K562 (cell line): Measurements from ENCODE around the gene TAS2R41. TPM values are rescaled to one million over a fixed set of nuclear protein-coding genes. Genes with fewer than 3 reads are reported as not detected.

Experiments
- BDP1 ChIP-seq: IDR thresholded peaks from 3 replicates; pipeline ENCODE4 v1.6.1; 2011; ENCODE audit not compliant: insufficient read length, insufficient read depth
- CBFA2T3 ChIP-seq: fragments of 450-650 bp; IDR thresholded peaks from 2 replicates; pipeline ENCODE4 v1.6.1; 2017
- CREB3 ChIP-seq: fragments of 450-650 bp; conservative IDR thresholded peaks from 2 replicates; pipeline ENCODE4 v1.6.1; 2016; ENCODE audit warnings: missing genetic modification characterization, low read depth, mild to moderate bottlenecking, missing compliant biosample characterization, moderate library complexity
- DACH1 ChIP-seq: fragments of 450-650 bp; IDR thresholded peaks from 2 replicates; pipeline ENCODE4 v1.6.1; 2018; ENCODE audit not compliant: partially characterized antibody
- HOMEZ ChIP-seq: fragments of 250-450 bp; sonication (Bioruptor Pico); IDR thresholded peaks from 2 replicates; pipeline ENCODE4 v1.4.0; 2020; ENCODE audit warnings: mild to moderate bottlenecking, moderate library complexity
- ID3 ChIP-seq, 2 experiments: fragments of 250-450 bp in 1 of 2; fragments of 450-650 bp in 1 of 2; sonication (Bioruptor Pico) in 1 of 2; IDR thresholded peaks; 2 replicates each; pipeline versions ENCODE4 v1.6.1 to v1.8.0; 2016 to 2021; ENCODE audit warnings: mild to moderate bottlenecking in 2 of 2, moderate library complexity in 2 of 2, missing compliant biosample characterization in 1 of 2, missing genetic modification characterization in 1 of 2
- KAT8 ChIP-seq: fragments of 450-650 bp; IDR thresholded peaks from 2 replicates; pipeline ENCODE4 v1.6.1; 2016; ENCODE audit warnings: low read depth, mild to moderate bottlenecking
- KLF16 ChIP-seq: IDR thresholded peaks from 2 replicates; pipeline ENCODE4 v1.6.1; 2016; ENCODE audit warnings: antibody characterized with exemption
- MNT ChIP-seq, 2 experiments: fragments of 450-650 bp; conservative IDR thresholded peaks; 2 replicates each; pipeline ENCODE4 v1.6.1; 2017; ENCODE audit warnings: mild to moderate bottlenecking in 2 of 2, moderate library complexity in 2 of 2
- MTA1 ChIP-seq: fragments of 450-650 bp; IDR thresholded peaks from 2 replicates; pipeline ENCODE4 v1.6.1; 2017; ENCODE audit warnings: borderline replicate concordance
- PML ChIP-seq: IDR thresholded peaks from 2 replicates; pipeline ENCODE4 v1.6.1; 2012; ENCODE audit warnings: low read length, inconsistent platforms
- POLR2AphosphoS5 ChIP-seq: IDR thresholded peaks from 2 replicates; pipeline ENCODE4 v1.6.1; 2011; ENCODE audit warnings: mild to moderate bottlenecking, low read depth, low read length, moderate library complexity; ENCODE audit not compliant: control insufficient read depth, insufficient read depth
- POLR3A ChIP-seq: IDR thresholded peaks from 2 replicates; pipeline ENCODE4 v1.6.1; 2011; ENCODE audit warnings: borderline replicate concordance, mild to moderate bottlenecking, moderate library complexity; ENCODE audit not compliant: insufficient read length, insufficient read depth; ENCODE audit errors: extremely low read depth
- PTBP1 ChIP-seq: fragments of 200-400 bp; formaldehyde crosslinking; IDR thresholded peaks from 2 replicates; pipeline ENCODE4 v1.6.1; 2017; ENCODE audit warnings: low read depth, low read length
- TCF7 ChIP-seq: sonication (generic); IDR thresholded peaks from 2 replicates; pipeline ENCODE4 v1.6.1; 2016; ENCODE audit warnings: antibody characterized with exemption, borderline replicate concordance
- TEAD2 ChIP-seq: fragments of 450-650 bp; IDR thresholded peaks from 2 replicates; pipeline ENCODE4 v1.6.1; 2016; ENCODE audit warnings: missing genetic modification characterization, control low read depth, missing compliant biosample characterization
- ZBTB5 ChIP-seq: fragments of 450-650 bp; IDR thresholded peaks from 2 replicates; pipeline ENCODE4 v1.6.1; 2017; ENCODE audit warnings: antibody characterized with exemption
- ZNF445 ChIP-seq: fragments of 250-450 bp; sonication (Bioruptor Pico); IDR thresholded peaks from 2 replicates; pipeline ENCODE4 v1.4.0; 2020; ENCODE audit warnings: low read depth, mild to moderate bottlenecking, moderate library complexity
- ZNF561 ChIP-seq: fragments of 450-650 bp; formaldehyde crosslinking; conservative IDR thresholded peaks from 2 replicates; pipeline ENCODE4 v1.4.0; 2020; ENCODE audit warnings: mild to moderate bottlenecking, moderate library complexity
- ZNF668 ChIP-seq: fragments of 250-450 bp; sonication (Bioruptor Pico); IDR thresholded peaks from 2 replicates; pipeline ENCODE4 v1.8.0; 2022; ENCODE audit warnings: mild to moderate bottlenecking, inconsistent platforms
- polyA plus RNA-seq, 8 experiments: library from polyadenylated mRNA; depleted of rRNA in 4 of 8; stranded (reverse) in 5 of 8; unstranded in 3 of 8; fragments of >200 nt; fragmentation: Nextera tagmentation in 2 of 8; fragmentation: Illumina TruSeq in 1 of 8; extraction: Ambion mirVana in 2 of 8; extraction: Trizol in 1 of 8; gene quantifications; 2 replicates each; pipeline versions ENCODE4 v1.2.1 to v1.2.3, GENCODE V29; 2011 to 2014; ENCODE audit warnings: inconsistent platforms in 1 of 8, missing spikeins in 1 of 8
- total RNA-seq, 7 experiments: library from RNA; depleted of rRNA in 6 of 7; stranded (reverse); fragments of >200 nt in 6 of 7; fragmentation: Illumina TruSeq in 2 of 7; extraction: Trizol in 2 of 7; gene quantifications; 2 replicates each; pipeline versions ENCODE4 v1.2.1 to v1.2.3, GENCODE V29; 2011 to 2021; ENCODE audit warnings: low replicate concordance in 1 of 7

TAS2R41 gene
- total and polyA plus RNA-seq, 9 of the 15 experiments (the other 6 are each of a cell fraction or from before 2014, with no cell fraction given): not detected

GRCh38 chr7:143504215-143504936 lies 26.7 kb downstream of the TAS2R41 start (continued):
- TF ChIP-seq ID3 (CRISPR knock-in tag; IDR thresholded peaks at IDR 0.05) (no peak), ID3 (tag; IDR thresholded peaks at IDR 0.05) (peak; percentile 92), CBFA2T3 (peak; percentile 99), TCF7 (peak; percentile 90), MNT (conservative IDR thresholded peaks at IDR 0.05) (peak in 1 of 2 experiments; percentile 57; a peak in 2 of 4 replicates), POLR2AphosphoS5 (peak; percentile 99), KAT8 (no peak), PTBP1 (no peak), MTA1 (peak; percentile 85), CREB3 (tag) (0 out of 2 replicates have a peak, but pooled peaks have one; percentile 59), KLF16 (peak; percentile 95), HOMEZ (CRISPR knock-in tag) (no peak), ZNF668 (no peak), TEAD2 (tag) (0 out of 2 replicates have a peak, but pooled peaks have one; percentile 8), BDP1 (no peak), ZNF561 (CRISPR knock-in tag) (no peak), PML (peak; percentile 99), ZNF445 (0 out of 2 replicates have a peak, but pooled peaks have one; percentile 27), POLR3A (no peak), ZBTB5 (peak; percentile 57; the same call in 1 of the 2 replicates), DACH1 (peak; percentile 92)
